Naive B cell (primary cell): ENCODE results near the gene INPP4A. TPM values are rescaled to one million over a fixed set of nuclear protein-coding genes. Genes with fewer than 3 reads are reported as not detected.
A peak's percentile ranks its signal among the peaks of the same experiment; 100 is the strongest.
"Not testable (repeated sequence)": the region's sequence is repeated elsewhere in the genome, so short reads cannot be mapped to it uniquely, and the experiment has no call there.

Experiments
- ATAC-seq, 2 donors: fragments of 150-1000 bp; cut with Tn5 transposase; 2 replicates each; pipeline ENCODE4 v1.10.0; 2021; ENCODE audit warnings: low read depth in 2 of 2, mild to moderate bottlenecking in 2 of 2, moderate library complexity in 2 of 2
- DNase-seq: peaks from one replicate; pipeline ENCODE4 v3.0.0; 2022
- H3K27ac Mint-ChIP-seq, 6 donors: one replicate each; pipeline ENCODE4 v1.8.0; 2020 to 2022; ENCODE audit warnings: mild to moderate bottlenecking in 6 of 6, mixed read lengths in 6 of 6, moderate library complexity in 5 of 6, inconsistent platforms in 2 of 6
- H3K27me3 Mint-ChIP-seq, 3 donors: one replicate each; pipeline ENCODE4 v1.8.0; 2021 to 2022; ENCODE audit warnings: mixed read lengths in 3 of 3, mild to moderate bottlenecking in 1 of 3
- H3K36me3 Mint-ChIP-seq, 2 donors: one replicate each; pipeline ENCODE4 v1.8.0; 2020 to 2022; ENCODE audit warnings: mixed read lengths in 2 of 2, inconsistent platforms in 1 of 2, mild to moderate bottlenecking in 1 of 2
- H3K4me1 Mint-ChIP-seq, 3 donors: one replicate each; pipeline ENCODE4 v1.8.0; 2020 to 2022; ENCODE audit warnings: mixed read lengths in 3 of 3, inconsistent platforms in 1 of 3, mild to moderate bottlenecking in 1 of 3, moderate library complexity in 1 of 3
- H3K4me3 Mint-ChIP-seq, 8 donors: one replicate each; pipeline ENCODE4 v1.8.0; 2020 to 2022; ENCODE audit warnings: mild to moderate bottlenecking in 8 of 8, mixed read lengths in 8 of 8, moderate library complexity in 8 of 8, inconsistent platforms in 2 of 8
- H3K9me3 Mint-ChIP-seq, 7 donors: one replicate each; pipeline ENCODE4 v1.8.0; 2020 to 2022; ENCODE audit warnings: mixed read lengths in 7 of 7, mild to moderate bottlenecking in 5 of 7, inconsistent platforms in 2 of 7, moderate library complexity in 1 of 7
- polyA plus RNA-seq, 6 donors: library from polyadenylated mRNA; unstranded; fragments of 300-500 nt; fragmentation: Illumina TruSeq; gene quantifications; one replicate each; pipeline ENCODE4 v1.2.3, GENCODE V29; 2021; ENCODE audit warnings: low read depth in 6 of 6

INPP4A gene
- polyA plus RNA-seq, 6 donors from 2014 or later = 1.8 to 4.3 (median 2.9) TPM

DNA sequence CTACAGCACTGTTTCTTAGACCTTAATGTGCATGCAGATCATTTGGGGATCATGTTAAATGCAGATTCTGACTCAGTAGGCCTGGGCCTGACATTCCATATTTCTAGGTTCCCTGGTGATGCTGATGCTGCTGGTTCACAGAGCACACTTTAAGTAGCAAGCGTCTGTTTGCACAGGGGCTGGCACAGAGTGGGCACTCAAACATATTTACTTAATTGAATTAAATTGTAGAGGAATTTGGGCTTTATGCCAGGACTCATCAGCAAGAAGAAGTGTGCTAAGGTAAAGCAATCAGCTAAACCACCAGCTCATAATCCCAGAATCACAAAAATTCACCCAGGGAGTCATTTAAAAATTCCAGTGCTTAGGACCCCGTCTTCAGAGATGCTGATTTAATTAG, 25.1 kb upstream of the INPP4A start:
- no peak overlapping the region for H3K4me3 Mint-ChIP-seq
- H3K27me3 Mint-ChIP-seq = peaks cover 13 to 34% (median 23%) of the 10 kb centered on the region in 3 donors
- ATAC-seq (no peak), DNase-seq (no peak)
- peaks cover 5 to 13% of the 10 kb centered on the region in 2 donors for H3K36me3 Mint-ChIP-seq
- H3K4me1 Mint-ChIP-seq = no peaks in the 10 kb centered on the region
- H3K9me3 Mint-ChIP-seq = peaks cover 4 to 30% (median 12%) of the 10 kb centered on the region in 7 donors
- H3K27ac Mint-ChIP-seq = no peak overlapping the region

DNA sequence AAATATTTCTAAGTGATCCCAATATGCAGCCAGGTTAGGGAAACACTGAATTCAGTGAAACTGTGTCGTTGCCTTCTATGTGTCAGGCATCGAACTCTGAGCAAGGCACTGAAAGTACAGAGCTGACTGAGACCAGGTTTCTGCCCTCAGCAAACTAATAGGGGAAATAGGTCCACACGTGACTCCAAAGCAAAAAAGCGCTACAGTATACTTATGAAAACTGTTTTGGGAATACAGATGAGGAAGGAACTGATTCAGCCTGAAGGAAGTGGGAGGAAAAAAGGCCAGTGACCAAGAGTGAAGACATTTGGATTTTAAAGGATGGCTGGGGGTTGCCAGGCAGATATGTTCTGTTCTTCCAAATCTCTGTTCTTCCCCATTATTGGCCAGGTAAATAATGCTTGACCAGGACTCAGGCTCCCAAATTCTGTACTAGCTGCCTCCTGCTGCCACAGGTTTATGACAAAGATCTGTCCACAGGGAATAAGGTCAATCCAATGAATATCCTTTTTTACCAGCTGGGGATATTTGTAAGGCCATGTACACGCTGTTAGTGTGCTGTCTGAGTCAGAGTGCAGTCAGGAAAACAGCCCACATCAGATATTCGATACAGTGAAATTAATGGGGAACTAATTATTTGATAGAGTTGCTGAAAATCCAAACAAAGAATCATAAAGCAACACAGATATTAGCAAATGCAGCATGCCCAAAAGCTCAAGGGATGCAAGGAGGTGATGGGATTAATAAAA, 24.5 kb upstream of the INPP4A start:
- H3K4me3 Mint-ChIP-seq = no peak overlapping the region
- H3K36me3 Mint-ChIP-seq = peaks cover 5 to 13% of the 10 kb centered on the region in 2 donors
- H3K27me3 Mint-ChIP-seq = peaks cover 13 to 34% (median 23%) of the 10 kb centered on the region in 3 donors
- H3K4me1 Mint-ChIP-seq = no peaks in the 10 kb centered on the region
- ATAC-seq = no peak
- no peak for DNase-seq
- H3K9me3 Mint-ChIP-seq = peaks cover 4 to 28% (median 12%) of the 10 kb centered on the region in 7 donors
- peak overlapping the region in 1 of 6 donors; percentile 86 for H3K27ac Mint-ChIP-seq

DNA sequence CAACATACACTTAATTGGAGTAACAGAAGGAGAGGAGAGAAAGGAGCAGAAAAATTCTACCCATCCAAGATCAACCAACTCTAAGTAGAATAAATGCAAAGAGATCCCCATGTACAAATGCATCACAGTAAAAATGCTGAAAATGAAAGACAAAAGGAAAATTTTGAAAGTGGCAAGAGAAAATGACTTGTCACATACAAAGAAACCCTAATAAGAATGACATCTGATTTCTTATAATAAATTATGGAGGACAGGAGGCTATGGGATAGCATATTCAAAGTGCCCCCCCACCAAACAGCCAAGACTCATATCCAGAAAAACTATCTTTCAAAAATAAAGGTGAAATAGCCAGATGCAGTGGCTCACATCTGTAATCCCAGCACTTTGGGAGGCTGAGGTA, 22.2 kb upstream of the INPP4A start:
- DNase-seq (no peak), ATAC-seq (no peak)
- Mint-ChIP-seq H3K4me1 (no peaks in the 10 kb centered on the region), H3K27ac (no peak overlapping the region), H3K4me3 (no peak overlapping the region), H3K27me3 (peaks cover 8 to 38% (median 23%) of the 10 kb centered on the region in 3 donors), H3K36me3 (peaks cover 5 to 13% of the 10 kb centered on the region in 2 donors), H3K9me3 (peaks cover 4 to 28% (median 12%) of the 10 kb centered on the region in 7 donors)

DNA sequence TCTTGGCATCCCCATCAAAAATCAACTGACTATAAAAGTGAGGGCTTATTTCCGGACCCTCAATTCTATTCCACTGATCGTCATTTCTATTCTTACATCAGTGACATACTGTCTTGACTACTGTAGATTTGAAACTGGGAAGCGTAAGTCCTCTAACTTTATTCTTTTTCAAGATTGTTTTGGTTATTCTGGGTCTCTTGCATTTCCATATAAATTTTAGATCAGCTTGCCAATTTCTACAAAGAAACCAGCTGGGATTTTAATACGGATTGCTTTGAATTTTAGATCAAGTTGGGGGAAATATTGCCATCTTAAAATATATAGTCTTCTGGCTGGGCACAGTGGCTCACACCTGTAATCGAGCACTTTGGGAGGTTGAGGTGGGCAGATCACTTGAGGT, 17.9 kb upstream of the INPP4A start:
- H3K4me3 Mint-ChIP-seq = no peak overlapping the region
- peaks cover 5 to 37% (median 7%) of the 10 kb centered on the region in 3 donors for H3K27me3 Mint-ChIP-seq
- DNase-seq = no peak
- no peak for ATAC-seq
- peaks cover 5 to 9% of the 10 kb centered on the region in 2 donors for H3K36me3 Mint-ChIP-seq
- H3K4me1 Mint-ChIP-seq = no peaks in the 10 kb centered on the region
- H3K27ac Mint-ChIP-seq = no peak overlapping the region
- peaks cover 4 to 21% (median 8%) of the 10 kb centered on the region in 7 donors for H3K9me3 Mint-ChIP-seq

DNA sequence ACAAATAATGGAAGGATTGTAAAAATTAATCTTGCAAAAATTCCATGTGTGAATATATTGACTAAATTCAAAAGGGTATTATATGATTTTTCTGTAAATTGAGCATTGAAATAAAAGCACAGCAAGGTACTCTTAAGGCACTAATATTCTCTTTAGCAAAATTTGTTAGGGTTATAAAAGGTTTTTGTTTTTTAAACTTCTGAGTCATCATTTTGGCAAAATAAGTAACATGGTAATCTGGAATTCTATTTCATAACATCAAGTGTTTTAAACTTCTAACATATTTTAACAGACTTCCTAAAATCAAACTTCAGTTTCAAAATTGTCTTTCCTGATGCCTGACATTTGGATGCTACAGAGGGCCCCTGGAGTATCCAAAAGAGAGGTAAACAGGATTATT, 12.5 kb upstream of the INPP4A start:
- no peak overlapping the region for H3K4me3 Mint-ChIP-seq
- H3K27ac Mint-ChIP-seq = no peak overlapping the region
- ATAC-seq (no peak), DNase-seq (no peak)
- peaks cover 8 to 41% (median 17%) of the 10 kb centered on the region in 3 donors for H3K27me3 Mint-ChIP-seq
- H3K36me3 Mint-ChIP-seq = peaks cover 0 to 8% of the 10 kb centered on the region in 2 donors
- H3K9me3 Mint-ChIP-seq = peaks cover 4 to 32% (median 13%) of the 10 kb centered on the region in 7 donors
- H3K4me1 Mint-ChIP-seq = no peaks in the 10 kb centered on the region

DNA sequence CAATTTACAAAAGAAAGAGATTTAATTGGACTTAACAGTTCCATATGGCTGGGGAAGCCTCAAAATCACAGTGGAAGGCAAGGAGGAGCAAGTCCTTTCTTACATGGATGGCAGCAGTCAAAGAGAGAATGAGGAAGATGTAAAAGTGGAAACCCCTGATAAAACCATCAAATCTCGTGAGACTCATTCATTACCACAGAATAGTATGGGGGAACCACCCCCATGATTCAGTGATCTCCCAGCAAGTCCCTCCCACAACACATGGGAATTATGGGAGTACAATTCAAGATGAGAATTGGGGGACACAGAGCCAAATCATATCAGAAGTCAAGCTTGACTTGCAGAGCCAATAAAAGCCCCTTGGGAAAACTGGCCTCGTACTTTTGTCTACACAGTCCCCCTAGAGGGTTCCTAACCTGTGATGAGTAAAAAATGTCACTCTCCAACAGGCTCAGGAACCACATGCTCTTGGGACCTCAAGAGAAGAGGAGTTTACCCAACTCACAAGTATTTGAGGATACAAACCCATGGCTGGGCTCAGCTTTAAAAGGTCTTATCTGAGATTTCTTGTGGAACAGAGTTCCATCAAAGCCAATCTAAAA, 11.2 kb upstream of the INPP4A start:
- Mint-ChIP-seq H3K27me3 (peaks cover 8 to 41% (median 17%) of the 10 kb centered on the region in 3 donors), H3K4me1 (no peaks in the 10 kb centered on the region), H3K36me3 (peaks cover 0 to 11% of the 10 kb centered on the region in 2 donors), H3K9me3 (peaks cover 4 to 35% (median 15%) of the 10 kb centered on the region in 7 donors), H3K4me3 (no peak overlapping the region), H3K27ac (no peak overlapping the region)
- no peak for DNase-seq
- ATAC-seq = peak in 1 of 2 donors; percentile 46

DNA sequence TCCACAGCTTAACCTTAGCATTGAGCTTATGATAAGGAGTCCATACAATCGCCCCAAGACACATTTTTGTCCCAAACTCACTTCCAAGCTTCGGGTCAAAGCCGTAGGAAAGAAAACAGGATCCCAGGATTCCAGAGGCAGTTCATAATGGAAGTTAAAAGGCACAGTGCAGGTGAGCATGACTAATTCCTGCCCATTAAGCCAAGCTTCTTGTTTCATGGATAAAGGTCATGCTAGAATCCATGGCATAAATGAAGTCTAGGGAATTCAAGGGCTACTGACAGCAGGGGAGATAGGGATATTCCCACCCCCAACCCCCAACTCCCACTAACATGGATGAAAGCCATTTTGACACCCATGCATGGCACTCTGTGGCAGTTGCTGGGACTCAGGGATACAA, 10.2 kb upstream of the INPP4A start:
- no peak overlapping the region for H3K27ac Mint-ChIP-seq

DNA sequence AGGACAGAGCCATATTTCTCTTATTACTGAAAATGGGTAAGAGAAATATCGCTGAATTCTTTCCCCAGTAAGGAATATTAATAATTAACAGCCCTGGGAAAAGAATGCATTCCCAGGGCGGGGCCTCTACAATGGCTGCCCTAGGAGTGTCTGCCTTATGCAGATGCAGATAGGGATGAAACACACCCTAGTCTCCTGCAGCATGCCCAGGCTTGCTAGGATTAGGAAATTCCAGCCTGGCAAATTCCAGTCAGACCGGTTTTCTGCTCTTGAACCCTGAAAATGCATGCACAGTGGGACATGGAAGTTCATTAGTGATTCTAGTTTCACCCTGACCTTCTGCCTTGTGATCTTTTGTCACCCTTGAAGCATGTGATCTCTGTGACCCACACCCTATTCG, 9.0 kb upstream of the INPP4A start:
- ATAC-seq, H3K4me1 Mint-ChIP-seq, H3K27ac Mint-ChIP-seq, H3K4me3 Mint-ChIP-seq, DNase-seq: not testable (repeated sequence)
- Mint-ChIP-seq H3K27me3 (peaks cover 8 to 22% (median 13%) of the 10 kb centered on the region in 3 donors), H3K9me3 (peaks cover 12 to 51% (median 30%) of the 10 kb centered on the region in 7 donors), H3K36me3 (peaks cover 0 to 28% of the 10 kb centered on the region in 2 donors)

More for the DNA sequence above, 10.2 kb upstream of the INPP4A start:
- peaks cover 0 to 22% of the 10 kb centered on the region in 2 donors for H3K36me3 Mint-ChIP-seq
- no peak overlapping the region for H3K4me3 Mint-ChIP-seq
- DNase-seq (no peak), ATAC-seq (no peak)
- peaks cover 12 to 43% (median 23%) of the 10 kb centered on the region in 7 donors for H3K9me3 Mint-ChIP-seq
- H3K27me3 Mint-ChIP-seq = peaks cover 8 to 32% (median 17%) of the 10 kb centered on the region in 3 donors
- H3K4me1 Mint-ChIP-seq = no peaks in the 10 kb centered on the region

DNA sequence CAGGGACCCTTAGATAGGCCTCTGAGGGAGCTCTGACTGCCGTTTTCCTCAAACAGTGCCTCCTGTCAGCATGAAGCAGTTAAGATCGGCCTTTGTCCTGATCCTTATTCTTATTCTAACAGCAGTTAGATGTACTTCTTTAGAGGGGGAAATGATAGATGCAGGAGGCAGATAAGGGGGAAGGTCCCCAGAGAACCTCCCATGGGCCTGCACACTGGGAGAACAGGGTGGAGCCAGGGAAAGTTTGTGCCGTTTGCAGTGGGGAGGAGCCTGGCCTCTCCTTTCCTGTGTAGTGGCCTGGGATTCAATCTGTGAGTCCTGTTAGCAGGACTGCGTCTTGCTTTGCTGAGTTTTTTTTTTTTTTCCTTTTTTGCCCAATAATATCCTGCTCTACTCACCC, 7.9 kb upstream of the INPP4A start:
- Mint-ChIP-seq H3K27me3 (peaks cover 8 to 20% (median 10%) of the 10 kb centered on the region in 3 donors), H3K4me1 (no peaks in the 10 kb centered on the region), H3K36me3 (peaks cover 0 to 28% of the 10 kb centered on the region in 2 donors), H3K27ac (no peak overlapping the region), H3K9me3 (peaks cover 12 to 51% (median 30%) of the 10 kb centered on the region in 7 donors), H3K4me3 (no peak overlapping the region)
- ATAC-seq = no peak
- no peak for DNase-seq

DNA sequence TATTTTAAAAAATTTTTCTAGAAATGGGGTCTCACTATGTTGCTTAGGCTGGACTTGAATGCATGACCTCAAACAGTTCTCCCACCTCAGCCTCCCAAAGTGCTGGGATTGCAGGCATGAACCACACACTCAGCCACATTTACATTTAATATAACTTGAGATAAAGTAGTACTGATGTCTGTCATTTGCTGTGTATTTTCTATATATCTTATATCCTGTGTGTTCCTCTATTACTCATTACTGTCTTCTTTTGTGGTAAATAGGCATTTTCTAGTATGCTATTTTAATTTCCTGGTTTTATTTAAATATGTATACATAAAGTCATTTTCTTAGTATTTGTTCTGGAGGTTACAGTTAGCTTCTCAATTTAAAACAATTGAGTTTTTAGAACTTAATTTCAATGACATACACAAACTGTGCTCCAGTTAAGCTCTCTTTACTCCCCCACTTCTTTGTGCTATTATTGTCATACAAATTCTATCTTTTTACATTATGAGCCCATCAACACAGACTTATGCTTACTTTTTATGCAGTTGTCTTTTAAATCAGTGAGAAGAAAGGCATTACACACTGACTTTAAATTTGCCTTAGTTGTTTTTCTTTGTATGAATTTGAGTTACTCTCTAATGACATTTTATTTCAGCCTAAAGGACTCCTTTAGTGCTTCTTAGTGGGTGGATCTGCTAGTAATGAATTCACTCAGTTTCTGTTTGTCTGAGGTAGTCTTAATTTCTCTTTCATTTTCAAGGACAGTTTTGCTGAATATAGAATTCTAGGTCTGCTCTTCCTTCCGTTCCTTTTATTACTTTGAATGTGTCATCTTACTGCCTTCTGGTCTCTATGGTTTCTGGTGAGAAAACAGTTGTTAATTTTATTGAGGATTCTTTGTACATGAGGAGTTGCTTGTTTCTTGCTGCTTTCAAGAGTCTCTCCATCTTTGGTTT, 6.2 kb upstream of the INPP4A start:
- Mint-ChIP-seq H3K4me3 (no peak overlapping the region), H3K27ac (no peak overlapping the region), H3K27me3 (peaks cover 6 to 15% (median 8%) of the 10 kb centered on the region in 3 donors), H3K9me3 (peaks cover 8 to 42% (median 21%) of the 10 kb centered on the region in 7 donors), H3K4me1 (no peaks in the 10 kb centered on the region), H3K36me3 (peaks cover 0 to 19% of the 10 kb centered on the region in 2 donors)
- peak in 1 of 2 donors; percentile 37 for ATAC-seq
- DNase-seq = no peak

DNA sequence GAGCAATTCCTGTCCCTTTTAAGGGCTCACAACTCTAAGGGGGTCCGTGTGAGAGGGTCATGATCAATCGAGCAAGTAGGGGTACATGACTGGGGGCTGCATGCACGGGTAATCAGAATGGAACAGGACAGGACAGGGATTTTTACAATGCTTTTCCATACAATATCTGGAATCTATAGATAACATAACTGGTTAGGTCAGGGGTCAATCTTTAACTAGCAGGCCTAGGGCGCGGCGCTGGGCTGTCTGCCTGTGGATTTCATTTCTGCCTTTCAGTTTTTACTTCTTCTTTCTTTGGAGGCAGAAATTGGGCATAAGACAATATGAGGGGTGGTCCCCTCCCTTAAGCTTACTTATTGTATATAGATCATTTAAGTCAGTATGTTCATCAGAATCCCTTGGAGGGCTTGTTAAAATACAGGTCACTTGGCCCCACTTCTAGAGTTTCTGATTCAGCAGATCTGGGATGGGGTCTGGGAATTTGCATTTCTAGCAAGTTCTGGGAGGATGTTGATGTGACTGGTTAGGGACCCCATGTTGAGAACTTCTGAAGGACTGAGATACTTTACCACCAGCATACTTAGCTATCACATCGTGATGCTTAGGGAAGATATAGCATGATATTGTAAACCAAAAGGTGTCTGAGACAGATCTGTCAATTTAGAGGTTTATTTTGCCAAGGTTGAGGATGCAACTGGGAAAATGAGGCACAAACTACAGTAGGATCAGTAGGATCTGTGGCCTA, 2.8 kb upstream of the INPP4A start:
- no peak for DNase-seq
- Mint-ChIP-seq H3K27ac (no peak overlapping the region), H3K27me3 (peaks cover 0 to 7% (median 3%) of the 10 kb centered on the region in 3 donors), H3K4me3 (peak overlapping the region in 2 of 8 donors; percentile 19 to 40), H3K4me1 (peaks cover 11 to 18% (median 14%) of the 10 kb centered on the region in 3 donors), H3K9me3 (peaks cover 8 to 31% (median 18%) of the 10 kb centered on the region in 7 donors), H3K36me3 (peaks cover 0 to 19% of the 10 kb centered on the region in 2 donors)
- ATAC-seq = no peak

DNA sequence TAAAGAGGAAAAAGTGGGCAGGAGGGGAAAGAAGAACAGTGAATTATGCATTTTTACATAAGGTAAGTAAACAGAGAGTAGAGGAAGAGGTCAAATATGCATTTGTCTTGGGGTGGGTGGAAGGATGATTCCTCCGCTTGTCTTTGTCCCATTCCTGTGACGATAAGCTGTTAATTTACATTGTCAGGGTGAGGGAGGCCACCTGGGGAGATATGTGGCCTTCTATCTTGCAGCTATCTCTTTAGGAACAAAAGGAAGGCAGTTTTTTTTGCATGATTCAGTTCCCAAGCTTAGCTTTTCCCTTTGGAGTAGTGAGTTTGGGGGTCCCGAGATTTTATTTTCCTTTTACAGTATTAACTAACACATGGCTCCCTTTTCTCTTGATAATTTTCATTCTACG, 2.2 kb upstream of the INPP4A start:
- no peak overlapping the region for H3K27ac Mint-ChIP-seq
- DNase-seq (no peak), ATAC-seq (no peak)
- H3K9me3 Mint-ChIP-seq = peaks cover 8 to 27% (median 18%) of the 10 kb centered on the region in 7 donors
- H3K4me3 Mint-ChIP-seq = peak overlapping the region in 2 of 8 donors; percentile 40 to 55
- peaks cover 0 to 5% (median 0%) of the 10 kb centered on the region in 3 donors for H3K27me3 Mint-ChIP-seq
- H3K36me3 Mint-ChIP-seq = peaks cover 0 to 19% of the 10 kb centered on the region in 2 donors
- H3K4me1 Mint-ChIP-seq = peaks cover 11 to 18% (median 14%) of the 10 kb centered on the region in 3 donors
